ENCODE data around the gene NUDT19. TPM values are rescaled to one million over a fixed set of nuclear protein-coding genes. Genes with fewer than 3 reads are reported as not detected.
"Not testable (repeated sequence)": the region's sequence is repeated elsewhere in the genome, so short reads cannot be mapped to it uniquely, and the experiment has no call there.

NUDT19 gene
- total and polyA plus RNA-seq, 9 donors, result 3.6 to 13.0 (median 6.3) TPM

DNA sequence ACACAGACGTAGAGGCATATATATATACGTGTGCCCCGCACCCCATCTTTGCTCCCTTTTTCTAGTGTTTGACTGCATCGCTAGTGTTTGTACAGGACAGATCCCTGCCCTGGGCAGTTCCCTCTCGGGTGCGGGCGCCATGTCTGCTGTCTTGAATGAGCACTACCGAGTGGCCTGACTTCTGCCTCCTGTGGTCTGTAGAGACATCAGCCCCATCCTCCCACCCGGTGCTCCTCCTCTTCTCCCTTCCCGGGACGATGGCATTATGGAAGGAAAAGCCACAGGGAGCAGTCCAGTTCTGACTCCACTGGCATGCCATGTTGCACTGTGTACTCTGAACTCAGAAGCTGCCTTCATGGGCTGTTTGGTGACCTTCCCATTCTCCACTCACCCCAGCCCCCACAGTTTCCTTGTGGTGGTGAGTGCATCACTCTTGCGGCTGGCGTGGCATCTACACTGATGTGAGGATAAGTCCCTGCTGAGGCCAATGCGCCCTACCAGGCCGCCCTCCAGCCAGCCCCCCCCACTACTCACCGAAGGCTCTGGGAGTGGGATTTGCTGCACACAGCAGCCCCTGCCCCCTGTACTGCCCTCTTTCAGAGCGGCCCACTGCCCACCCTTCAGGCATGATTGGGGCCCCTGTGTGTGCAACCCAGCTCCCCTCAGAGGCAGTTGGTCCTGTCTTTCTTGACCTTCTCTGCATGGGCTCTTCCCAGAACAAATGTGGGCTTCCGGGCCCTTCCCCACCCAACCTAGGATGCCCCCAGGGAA is 53.1 kb downstream of the NUDT19 start:
- Histone ChIP-seq H3K9me3 (no peaks in the 10 kb centered on the region), H3K4me1 (ENCODE audit: insufficient read depth) (no peaks in the 10 kb centered on the region), H3K36me3 (no peaks in the 10 kb centered on the region), H3K4me3 (no peak overlapping the region), H3K27ac (no peak overlapping the region), H3K27me3 (no peaks in the 10 kb centered on the region)
- WGBS, 3 donors, result 84 to 89% (median 88%) methylated on average over 18 of the region's 18 CpGs
- intact Hi-C loops (cut with DNase I), result no loop called here
- TF ChIP-seq POLR2A (IDR thresholded peaks at IDR 0.05) (no peak), EP300 (IDR thresholded peaks at IDR 0.05) (no peak)
- TF ChIP-seq, protein P1, sequence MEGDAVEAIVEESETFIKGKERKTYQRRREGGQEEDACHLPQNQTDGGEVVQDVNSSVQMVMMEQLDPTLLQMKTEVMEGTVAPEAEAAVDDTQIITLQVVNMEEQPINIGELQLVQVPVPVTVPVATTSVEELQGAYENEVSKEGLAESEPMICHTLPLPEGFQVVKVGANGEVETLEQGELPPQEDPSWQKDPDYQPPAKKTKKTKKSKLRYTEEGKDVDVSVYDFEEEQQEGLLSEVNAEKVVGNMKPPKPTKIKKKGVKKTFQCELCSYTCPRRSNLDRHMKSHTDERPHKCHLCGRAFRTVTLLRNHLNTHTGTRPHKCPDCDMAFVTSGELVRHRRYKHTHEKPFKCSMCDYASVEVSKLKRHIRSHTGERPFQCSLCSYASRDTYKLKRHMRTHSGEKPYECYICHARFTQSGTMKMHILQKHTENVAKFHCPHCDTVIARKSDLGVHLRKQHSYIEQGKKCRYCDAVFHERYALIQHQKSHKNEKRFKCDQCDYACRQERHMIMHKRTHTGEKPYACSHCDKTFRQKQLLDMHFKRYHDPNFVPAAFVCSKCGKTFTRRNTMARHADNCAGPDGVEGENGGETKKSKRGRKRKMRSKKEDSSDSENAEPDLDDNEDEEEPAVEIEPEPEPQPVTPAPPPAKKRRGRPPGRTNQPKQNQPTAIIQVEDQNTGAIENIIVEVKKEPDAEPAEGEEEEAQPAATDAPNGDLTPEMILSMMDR (IDR thresholded peaks at IDR 0.05), result no peak
- DNase-seq, result no peak

GRCh38 chr19:32745594-32746251 is 54.1 kb downstream of the NUDT19 start:
- intact Hi-C loops (cut with DNase I); DNase-seq; H3K27me3 ChIP-seq; H3K36me3 ChIP-seq; H3K9me3 ChIP-seq; H3K4me1 ChIP-seq (ENCODE audit: insufficient read depth); H3K4me3 ChIP-seq; H3K27ac ChIP-seq: not testable (repeated sequence)
- WGBS, 3 donors, result 12 to 40% (median 21%) methylated on average over 2 of the region's 2 CpGs

GRCh38 chr19:32746631-32747196 is 55.1 kb downstream of the NUDT19 start:
- intact Hi-C loops (cut with DNase I); H3K9me3 ChIP-seq; H3K36me3 ChIP-seq; DNase-seq; H3K4me1 ChIP-seq (ENCODE audit: insufficient read depth); H3K4me3 ChIP-seq; H3K27me3 ChIP-seq; H3K27ac ChIP-seq: not testable (repeated sequence)
- 1 to 9% (median 4%) methylated on average over 2 of the region's 2 CpGs for WGBS, 3 donors

DNA sequence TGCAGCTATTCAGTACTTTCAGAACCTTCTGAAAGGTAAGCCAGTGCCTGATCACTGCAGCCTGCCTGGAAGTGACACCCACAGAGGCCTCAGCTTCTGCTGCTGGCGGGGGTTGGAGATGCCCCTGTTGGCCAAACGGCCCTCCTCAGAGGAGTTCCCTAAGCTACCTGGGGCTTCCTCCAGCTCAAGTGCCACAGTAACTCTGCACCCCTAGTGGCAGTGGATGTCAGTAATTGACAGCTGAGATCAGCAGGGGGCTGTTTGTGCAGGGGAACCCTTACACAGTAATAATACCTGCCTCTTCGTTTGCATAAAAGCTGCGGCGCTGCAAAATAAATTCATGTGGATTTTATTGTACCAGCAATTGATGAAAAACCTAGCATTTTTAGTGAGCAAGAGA is 56.9 kb downstream of the NUDT19 start:
- H3K27ac ChIP-seq, result no peak overlapping the region
- intact Hi-C loops (cut with DNase I), result no loop called here
- no peaks in the 10 kb centered on the region for H3K36me3 ChIP-seq
- DNase-seq, result no peak
- WGBS, 3 donors, result 64 to 75% (median 66%) methylated on average over 5 of the region's 5 CpGs
- H3K27me3 ChIP-seq, result no peaks in the 10 kb centered on the region
- TF ChIP-seq EP300 (IDR thresholded peaks at IDR 0.05) (no peak), POLR2A (IDR thresholded peaks at IDR 0.05) (no peak)
- TF ChIP-seq, protein P1 (IDR thresholded peaks at IDR 0.05), result no peak
- H3K4me3 ChIP-seq, result no peak overlapping the region
- H3K9me3 ChIP-seq, result no peaks in the 10 kb centered on the region
- H3K4me1 ChIP-seq (ENCODE audit: insufficient read depth), result no peaks in the 10 kb centered on the region

- Histone ChIP-seq H3K9me3 (no peaks in the 10 kb centered on the region), H3K4me3 (no peak overlapping the region), H3K27me3 (no peaks in the 10 kb centered on the region), H3K4me1 (ENCODE audit: insufficient read depth) (no peaks in the 10 kb centered on the region), H3K27ac (no peak overlapping the region), H3K36me3 (no peaks in the 10 kb centered on the region)
- intact Hi-C loops (cut with DNase I), result no loop called here
- DNase-seq, result no peak
- TF ChIP-seq EP300 (IDR thresholded peaks at IDR 0.05) (no peak), POLR2A (IDR thresholded peaks at IDR 0.05) (no peak)
- TF ChIP-seq, protein P1 (IDR thresholded peaks at IDR 0.05), result no peak
- 50 to 59% (median 58%) methylated on average over 3 of the region's 3 CpGs for WGBS, 3 donors
These were observed 57.3 kb downstream of the NUDT19 start for GRCh38 chr19:32748948-32749347.

Measured in ovary (tissue), 9 donors.